Suppressor macrophage (primary cell): Measurements from ENCODE around the gene LMX1A.

Source experiments
- DNase-seq, 4 experiments: peaks; one replicate each; pipeline ENCODE4 v3.0.0-alpha.2; 2020 to 2022

The LMX1A gene

DNA sequence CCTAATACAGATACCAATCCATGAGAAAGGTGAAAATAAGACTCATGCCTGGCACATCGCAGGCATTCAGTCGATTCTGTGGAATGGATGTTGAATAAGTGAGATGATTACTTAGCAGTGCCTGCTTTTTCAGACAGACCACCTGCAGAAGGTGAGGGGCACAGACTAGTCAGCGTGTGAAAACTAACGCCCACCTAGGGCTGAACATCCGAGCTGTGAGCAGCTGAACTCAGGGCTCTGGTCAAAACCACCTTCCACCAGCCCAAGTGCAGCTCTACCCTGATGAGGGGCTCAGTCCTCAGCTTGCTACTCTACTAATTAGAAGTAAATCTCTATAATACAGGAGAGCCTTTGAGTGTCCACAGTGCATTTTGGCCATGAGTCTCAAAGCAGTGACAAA, 32.5 kb downstream of the LMX1A start:
- DNase-seq, result no peak

DNA sequence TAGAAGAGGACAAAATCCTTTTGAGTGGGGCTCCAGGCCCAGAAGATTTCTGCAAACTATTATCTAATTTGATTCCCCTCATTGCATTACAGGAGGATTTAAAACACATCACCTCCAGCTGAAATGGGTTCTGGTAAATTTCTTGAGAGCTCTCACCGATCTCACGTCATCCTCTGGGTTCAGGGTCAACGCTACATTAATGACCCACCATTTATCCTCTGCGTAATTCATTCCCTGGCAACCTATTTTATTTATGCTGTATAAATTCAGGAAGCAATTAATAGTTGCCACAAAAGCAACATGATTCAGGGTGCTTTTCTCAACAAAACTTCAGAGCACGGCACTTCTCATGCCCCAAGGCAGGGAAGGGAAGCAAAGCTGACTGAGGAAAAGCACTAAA, 38.9 kb downstream of the LMX1A start:
- no peak for DNase-seq

DNA sequence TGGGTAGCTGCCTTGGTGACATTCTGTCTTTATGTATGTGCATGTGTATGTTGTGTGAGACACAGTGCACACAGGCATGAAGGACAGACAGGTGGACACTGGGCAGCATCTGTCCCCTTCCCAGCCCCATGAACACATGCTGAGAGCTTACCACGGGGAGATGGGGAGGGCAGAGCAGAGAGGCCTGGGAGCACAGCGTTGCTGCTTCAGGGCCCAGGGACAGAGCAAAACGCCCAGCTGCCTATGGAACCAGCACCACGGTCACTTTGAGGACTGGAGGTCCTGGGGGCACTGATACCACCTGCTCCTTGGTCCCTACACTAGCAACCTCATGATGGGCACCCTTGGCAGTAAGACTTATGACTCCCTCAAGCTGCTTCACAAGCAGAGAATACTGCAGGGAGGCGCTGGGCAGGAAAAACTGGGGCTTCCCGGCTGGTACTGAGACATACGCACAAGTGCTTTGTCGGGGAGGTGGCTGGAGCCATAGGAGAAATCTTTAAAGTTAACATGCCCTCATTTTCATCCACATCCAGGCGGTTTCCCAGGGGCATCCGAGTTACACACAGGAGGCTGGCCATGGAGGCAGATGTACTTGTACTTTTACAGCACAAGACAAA, 40.3 kb downstream of the LMX1A start:
- no peak for DNase-seq

DNA sequence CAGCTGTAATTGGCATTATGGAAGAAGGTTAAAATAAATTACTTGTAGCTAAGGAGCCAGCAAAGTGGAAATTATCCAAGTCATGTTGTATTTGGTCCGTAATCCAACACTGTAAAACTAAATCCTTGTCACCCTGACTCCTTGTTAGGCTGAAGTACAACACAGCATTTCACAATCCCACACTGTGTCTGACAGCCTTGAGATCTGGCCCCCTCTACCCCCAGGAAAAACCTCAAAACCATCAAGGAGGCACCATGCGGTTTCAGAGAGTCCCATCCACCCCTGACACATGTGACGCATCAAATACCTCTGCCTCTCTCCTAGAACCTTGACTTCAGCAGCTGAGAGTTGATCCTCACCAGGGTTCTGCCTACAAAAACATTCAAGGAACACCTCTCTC, 41.0 kb downstream of the LMX1A start:
- no peak for DNase-seq

DNA sequence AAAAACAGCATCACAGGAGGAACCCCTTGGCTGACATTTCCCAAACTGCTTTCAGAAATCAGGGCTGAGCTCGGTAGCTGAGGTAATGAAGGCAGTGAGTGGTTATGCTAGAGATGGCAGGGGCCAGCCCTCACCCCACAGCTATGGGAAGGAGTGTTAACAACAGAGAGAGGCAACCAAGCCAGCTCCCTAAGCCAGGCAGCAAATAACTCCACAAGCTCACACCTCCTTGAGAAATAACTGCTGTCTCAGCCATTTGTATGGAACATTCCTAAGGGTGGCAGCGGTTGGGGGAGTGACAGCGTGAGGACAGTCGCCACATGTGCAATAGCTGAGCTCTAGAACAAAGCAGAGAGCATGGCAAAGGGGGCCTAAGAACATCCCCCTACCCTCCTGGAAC, 42.6 kb downstream of the LMX1A start:
- no peak for DNase-seq

DNA sequence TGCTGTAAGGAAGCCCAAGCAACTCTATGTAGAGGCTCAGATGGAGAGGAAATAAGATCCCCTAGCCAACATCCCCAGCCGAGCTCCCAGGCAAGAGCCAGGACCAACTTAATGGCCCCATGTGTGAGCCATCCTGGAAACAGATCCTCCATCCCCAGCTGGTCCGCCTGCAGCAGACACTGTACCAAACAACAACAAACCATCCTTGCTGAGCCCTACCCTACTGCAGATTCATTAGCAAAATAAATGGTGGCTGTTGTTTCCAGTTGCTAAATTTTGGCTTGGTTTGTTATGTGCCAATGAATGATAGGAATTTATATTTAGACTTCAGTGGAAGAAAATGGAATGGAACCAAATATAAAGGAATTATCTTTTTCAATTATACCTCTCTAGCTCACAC, 43.9 kb downstream of the LMX1A start:
- no peak for DNase-seq

DNA sequence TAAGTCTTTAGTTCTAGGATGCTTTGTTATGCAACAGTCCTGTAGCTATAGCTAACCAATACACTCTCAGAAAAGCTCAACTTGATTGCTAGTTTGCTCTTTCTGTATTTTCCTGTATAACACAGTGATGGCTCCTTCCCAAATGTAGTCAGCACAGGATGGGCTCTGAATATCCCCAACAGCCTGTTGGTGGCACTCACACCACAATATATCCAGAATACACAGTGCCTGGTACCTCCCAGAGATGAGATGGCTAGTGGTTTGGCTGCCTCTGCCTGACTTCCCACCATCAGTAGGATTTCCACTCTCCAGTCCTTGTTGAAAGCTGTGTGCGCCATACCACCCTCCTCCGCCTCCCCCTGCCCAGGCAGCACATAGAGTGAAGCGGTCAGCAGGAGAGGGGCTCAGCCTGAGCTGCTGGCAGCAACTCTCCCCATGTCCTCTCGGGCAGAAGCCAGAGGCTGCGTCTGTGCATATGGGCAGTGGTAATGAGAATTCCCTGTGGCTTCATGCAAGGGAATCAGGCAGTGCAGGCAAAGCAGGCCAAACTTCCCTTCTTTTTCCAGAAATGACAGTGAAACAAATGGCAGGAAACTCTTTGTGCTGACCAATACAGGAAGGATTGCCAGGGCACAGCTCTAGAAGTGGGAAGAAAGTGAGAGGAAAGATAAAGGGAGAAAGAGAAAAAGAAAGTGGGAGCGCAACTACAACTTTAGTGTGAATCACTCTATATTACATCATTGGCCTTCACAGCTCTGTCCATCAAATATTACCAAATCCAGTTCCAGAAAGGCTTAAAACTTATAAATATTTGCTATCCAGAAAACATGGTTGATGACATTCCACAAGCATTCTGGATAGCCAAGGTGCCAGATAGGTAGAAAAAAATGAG, 49.7 kb downstream of the LMX1A start:
- no peak for DNase-seq

DNA sequence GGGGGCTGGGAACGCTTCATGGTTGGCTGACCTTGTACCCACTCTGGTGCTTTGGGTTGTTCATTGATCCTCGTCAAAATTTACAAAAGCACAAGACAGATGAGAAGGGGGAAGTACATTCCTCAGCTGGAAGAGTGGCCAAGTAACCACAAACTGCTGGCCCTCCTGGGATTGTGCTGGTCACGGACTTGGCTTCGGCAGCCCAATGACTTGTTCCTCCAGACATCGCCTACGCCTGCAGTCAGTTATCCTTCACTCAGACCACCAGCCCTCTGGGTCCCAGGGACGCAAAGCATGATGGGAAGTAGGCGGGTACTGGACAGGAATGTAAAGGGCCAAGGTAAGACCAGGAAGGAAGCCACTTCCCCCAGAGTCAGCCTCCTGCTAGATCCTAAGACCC, 53.1 kb downstream of the LMX1A start:
- no peak for DNase-seq

DNA sequence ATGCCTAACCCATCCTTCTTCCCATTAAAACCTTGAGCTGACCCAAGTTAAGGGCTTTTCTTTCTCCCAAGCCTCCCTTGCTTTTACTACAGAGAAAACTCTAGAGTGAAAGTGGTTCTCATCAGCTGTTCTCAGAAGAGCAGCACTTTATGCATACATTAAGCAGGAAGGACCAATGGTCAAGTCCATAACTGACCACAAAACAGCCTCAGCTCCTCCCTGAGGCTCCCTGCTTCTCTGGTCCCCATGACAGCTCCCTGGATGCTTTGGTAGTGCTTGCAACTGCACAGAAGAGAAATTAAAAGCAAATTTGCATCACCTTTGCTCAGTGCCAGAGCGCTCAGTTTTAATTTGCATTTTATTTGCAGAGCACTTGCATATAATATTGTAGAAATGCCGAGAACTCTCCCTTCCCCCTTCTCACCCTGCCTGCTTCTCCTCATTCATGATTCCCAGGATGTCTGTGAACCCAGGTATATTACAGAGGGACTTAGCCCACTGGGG, 56.1 kb downstream of the LMX1A start:
- no peak for DNase-seq

DNA sequence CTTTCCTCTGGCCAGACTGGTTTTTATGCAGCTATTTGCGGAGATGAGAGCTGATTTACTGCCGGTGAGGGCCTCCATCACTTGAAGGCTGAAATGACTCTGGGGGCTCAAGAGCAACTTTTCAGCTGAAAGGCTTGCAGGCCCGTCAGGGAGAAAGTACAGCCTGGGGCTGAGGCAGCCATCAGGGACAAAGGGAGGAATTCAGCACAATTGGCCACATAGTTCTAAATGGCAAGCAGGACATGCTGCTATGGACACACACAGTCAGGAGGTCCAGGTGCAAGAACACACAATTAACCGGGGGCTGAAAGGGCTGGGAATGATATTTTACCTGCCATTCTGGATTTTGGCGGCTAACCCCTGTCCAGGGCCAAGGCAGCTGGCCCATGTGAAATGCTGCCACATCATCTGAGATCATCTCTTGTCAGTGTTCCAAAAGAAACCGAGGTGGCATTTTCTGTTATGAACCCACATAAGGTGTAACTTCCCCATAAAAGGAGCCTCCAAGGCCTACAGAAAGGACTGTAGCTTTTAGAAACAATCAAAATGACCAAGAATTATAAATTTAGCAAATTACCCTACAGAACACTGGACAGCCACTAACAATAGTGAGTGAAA, 58.2 kb downstream of the LMX1A start:
- no peak for DNase-seq

DNA sequence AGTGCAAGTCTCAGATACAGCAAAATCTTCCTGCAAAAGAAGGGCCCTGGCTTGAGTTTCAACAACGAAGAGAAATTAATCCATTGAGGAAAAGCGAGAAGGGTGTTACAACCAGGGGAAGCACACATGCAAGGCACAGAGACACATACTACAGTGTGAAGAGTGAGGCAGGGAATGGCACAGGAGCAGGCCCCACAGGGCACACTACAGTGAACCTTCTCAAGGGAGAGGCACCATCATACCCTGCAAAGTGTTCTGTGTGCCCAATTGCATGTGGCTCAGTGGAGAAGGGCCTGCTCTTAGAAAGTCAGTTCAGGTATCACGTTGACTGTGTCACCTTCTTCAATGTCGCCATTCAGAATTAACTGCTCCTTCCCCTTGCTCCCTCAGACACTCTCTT, 60.3 kb downstream of the LMX1A start:
- DNase-seq, result no peak

DNA sequence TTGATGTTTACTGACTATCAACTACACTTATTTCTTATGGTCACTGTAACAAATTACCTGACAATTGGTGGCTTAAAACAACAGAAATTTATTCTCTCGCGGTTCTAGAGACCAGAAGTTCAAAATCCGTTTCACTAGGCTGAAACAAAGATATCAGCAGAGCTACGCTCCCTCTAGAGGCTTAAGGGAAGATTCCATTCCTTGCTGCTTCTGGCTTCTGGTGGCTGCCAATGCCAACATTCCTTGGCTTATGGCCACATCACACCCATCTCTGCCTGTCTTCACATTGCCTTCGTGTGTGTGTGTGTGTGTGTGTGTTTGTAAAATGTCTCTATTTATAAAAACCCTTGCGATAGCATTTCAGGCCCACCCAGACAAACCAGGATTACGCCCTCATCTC, 66.4 kb downstream of the LMX1A start:
- no peak for DNase-seq

DNA sequence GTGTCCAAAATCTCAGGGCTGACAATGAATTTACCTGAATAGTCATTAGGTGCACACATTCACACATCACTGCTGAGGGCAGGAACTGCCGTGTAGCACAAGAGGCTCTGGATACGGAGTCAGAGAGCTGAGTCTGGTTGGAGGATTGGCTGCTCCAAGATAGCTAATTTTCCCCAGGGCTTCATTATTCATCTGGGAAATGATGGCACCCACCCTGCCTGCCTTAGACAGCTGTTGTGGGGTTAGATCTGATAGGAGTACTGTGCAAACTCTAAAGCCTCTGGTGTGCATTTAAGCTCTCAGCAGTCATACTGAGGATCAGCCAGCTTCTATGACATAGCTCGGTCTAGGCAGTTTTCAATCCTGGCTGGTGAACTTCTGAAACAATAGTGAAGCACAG, 67.0 kb downstream of the LMX1A start:
- no peak for DNase-seq

DNA sequence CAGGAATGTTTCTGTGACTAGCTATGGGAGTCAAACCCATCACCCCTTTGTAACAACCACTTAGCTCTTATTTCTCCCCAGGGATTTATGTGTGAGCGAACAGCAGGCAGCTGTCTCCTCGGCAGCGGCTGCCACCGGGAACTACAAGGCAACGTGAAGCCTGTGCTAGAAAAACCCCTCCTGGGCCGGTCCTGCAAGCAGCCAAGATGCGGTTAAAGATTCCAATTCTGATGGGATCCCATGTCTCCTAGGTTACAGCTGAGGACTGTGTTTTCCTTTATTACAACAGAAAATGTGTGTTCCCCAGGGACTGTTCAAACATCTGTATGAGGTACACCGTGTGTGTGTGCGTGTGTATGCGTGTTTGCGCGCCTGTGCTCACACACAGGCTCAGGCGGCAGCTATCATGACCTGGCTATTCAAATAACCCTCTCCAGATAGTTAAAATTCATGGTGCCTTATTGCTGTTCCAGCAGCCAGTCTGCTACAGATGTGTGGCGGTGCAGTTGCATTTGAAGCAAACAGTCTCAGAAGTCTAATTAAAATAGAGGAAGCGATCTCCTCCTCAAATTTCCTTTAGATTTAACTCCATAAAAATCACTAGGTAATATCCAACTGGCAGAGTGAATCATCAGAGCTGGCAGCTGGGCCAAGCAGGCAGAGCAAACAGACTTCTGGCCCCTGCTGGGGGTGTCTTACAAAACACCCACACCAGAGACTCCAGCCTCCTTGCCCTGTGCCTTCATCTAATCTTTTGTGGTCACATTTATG, 68.0 kb downstream of the LMX1A start:
- no peak for DNase-seq

DNA sequence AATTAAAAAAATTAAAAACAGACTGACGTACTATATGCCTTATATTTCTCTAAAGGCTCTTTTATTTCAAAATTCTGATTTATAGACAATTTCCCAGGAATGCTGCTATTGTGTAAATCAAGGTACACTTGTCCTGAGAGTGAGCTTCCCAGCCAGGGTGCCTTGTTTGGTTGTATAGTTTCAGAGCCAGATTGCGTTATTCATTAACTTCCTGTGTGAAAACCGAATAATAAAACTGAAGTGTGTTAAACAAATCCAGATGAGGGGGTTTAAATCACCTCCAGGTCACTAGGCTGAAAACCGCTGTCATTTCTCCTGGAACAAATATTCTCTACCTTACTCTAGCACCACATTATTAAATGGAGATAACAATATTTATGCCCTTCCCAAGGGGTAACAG, 68.7 kb downstream of the LMX1A start:
- no peak for DNase-seq

DNA sequence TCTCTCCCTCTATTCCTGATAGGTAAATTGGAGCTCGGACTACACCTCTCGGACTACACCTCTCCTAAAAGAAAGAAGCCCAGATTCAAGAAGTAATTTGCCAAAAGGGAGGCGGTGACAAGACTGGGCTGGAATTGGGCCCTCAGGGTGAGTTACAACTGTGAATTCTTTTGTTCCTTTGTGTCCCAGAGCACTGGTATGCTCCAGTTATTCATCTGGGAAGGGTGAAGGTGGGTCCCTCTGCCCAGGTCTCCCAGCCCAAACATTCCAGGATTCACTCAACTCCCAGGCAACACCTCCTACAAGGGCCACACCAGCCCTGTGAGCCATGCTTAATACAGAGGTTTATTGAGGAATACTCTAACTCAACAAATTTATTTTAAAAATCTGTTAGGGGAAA, 69.2 kb downstream of the LMX1A start:
- no peak for DNase-seq

DNA sequence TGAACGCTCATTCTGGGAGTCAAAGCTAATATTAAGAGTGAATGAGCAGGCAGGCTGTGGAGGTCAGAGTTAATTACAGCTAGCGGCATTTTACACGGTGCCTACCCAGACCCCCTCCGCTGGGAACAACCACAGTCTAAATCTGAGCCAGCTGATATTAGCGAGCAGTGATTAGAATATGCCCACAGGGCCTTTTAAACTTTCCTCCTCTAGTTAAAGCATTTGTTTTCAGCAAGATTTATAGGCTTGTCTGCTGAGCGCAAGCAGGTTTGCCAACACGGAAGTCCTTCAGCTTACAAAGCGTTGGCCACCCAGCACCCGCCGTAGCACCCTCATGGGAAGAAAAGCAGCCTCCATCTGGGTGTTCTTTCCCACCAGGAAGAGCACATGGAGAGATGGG, 72.1 kb downstream of the LMX1A start:
- no peak for DNase-seq

DNA sequence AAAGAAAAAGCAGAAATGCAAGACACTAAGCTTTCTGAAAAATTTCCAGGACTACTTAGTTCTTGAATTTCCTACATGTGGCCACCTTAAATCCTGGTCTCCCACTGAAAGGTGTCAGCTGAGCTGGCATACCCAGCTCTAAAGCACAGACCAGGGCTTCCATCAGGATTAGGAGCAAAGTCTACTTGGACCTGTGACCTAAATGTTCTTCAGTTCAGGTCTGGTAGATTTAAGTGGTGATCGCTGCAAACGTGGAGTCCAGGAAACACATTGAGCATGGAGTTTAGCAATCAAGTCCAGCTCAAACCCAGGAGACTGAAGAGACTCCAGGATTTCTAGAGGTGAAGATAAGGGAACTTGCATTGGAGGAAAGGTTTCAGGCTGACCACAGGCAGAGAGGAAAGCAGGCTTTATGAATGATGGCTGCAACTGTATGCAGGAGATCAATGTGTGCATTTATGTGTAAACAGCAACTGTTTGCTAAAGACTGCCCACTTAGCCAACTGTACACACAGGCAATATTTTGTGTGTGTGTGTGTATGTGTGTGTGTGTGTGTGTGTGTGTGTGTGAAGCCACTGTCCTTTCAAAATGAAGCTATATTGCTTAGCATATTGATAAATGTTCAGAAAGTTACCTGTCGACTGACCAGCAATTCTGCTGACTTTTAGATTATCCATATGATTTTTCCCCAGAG, 75.2 kb downstream of the LMX1A start:
- no peak for DNase-seq

DNA sequence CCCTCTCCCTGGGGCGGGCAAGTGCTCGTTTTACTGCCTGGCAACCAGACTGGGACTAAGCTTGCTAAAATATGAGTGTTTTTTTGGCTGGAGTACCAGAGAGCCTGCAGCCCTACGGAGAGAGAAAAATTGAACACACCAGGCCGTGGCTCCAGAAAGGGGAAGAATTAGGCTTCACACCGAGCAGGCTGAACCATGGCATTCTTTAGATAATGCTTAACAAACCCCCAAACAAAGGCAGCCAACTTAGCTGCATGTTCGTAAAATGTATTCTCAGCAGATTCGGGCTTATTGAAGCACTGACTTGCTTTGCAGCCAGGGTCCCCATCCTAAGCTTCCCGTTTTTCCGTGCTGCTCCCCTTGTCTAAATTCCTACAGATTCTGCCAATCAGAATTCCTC, 76.6 kb downstream of the LMX1A start:
- DNase-seq, result no peak

DNA sequence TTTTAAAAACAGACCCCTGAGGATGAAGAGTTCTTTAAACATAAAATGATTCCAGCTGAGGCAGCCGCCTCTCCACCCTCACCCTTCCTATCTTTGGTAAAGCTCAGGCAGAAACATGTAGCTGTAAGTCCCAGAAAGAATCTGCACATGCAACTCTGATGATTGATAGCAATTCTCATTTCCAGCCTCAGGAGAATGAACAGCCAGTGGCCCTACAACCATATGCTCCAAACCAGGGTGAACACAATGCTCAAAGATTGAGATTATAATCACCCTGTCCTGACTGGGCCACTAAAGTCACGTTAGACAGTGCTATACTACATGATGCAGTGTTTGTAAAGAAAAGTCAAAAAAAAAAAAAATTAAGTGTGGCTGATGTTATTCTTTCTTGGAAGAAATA, 80.2 kb downstream of the LMX1A start:
- DNase-seq, result no peak

DNA sequence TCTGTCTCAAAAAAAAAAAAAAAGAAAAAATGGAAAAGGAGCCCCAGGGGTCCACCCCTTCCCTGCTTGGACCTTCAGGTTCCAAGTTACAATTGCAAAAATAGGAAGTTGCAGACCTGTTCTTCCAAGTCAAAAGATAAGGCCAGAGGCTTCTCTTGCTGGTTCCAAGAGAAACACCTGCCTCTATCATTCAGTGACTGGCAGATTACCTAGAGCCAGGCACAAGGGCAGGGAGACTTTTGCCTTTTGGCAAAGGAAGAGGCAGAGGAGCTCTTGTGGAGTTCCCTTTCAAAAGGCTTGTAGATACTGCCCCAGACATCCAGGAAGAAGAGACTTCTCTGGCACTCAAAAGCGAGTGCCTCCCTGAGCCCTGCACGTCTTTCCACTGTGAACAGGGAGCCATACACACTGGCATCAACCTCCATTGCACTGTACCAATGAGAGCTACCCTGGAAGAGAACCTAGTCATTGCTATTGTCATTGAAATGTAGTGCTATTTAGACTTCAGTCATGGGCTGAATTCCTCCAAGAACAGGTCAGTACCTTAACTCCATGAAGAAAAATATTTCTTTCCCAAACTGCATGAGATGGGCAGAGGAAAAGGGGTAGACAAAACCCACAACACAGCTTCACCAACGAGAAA, 91.2 kb downstream of the LMX1A start:
- no peak for DNase-seq
